Activated CD8-positive, alpha-beta memory T cell treated with anti-CD3 and anti-CD28 coated beads, Interleukin-2, amount 50 U/mL, for 24 hours (primary cell): ENCODE measurements around the gene SAMD1.

Experiments
- DNase-seq: peaks from one replicate; pipeline ENCODE4 v3.0.0-alpha.2; 2020; ENCODE audit errors: extremely low read depth

SAMD1 gene

GRCh38 chr19:14113762-14114414 lies 23.3 kb upstream of the SAMD1 start:
- DNase-seq: no peak

GRCh38 chr19:14112809-14113385 lies 22.3 kb upstream of the SAMD1 start:
- no peak for DNase-seq

- DNase-seq: no peak
Measured at GRCh38 chr19:14112051-14112808, 21.7 kb upstream of the SAMD1 start.

GRCh38 chr19:14111486-14111885 lies 20.9 kb upstream of the SAMD1 start:
- DNase-seq: no peak

GRCh38 chr19:14110650-14111049 lies 20.1 kb upstream of the SAMD1 start:
- no peak for DNase-seq

- DNase-seq: no peak
Measured at GRCh38 chr19:14107581-14108461, 17.3 kb upstream of the SAMD1 start.

GRCh38 chr19:14106840-14107239 lies 16.3 kb upstream of the SAMD1 start:
- no peak for DNase-seq

- DNase-seq: no peak
Measured at GRCh38 chr19:14105680-14106079, 15.1 kb upstream of the SAMD1 start.

- DNase-seq: no peak
Measured at GRCh38 chr19:14103310-14103709, 12.8 kb upstream of the SAMD1 start.

- DNase-seq: no peak
Measured at GRCh38 chr19:14102756-14103155, 12.2 kb upstream of the SAMD1 start.

GRCh38 chr19:14102102-14102696 lies 11.6 kb upstream of the SAMD1 start:
- no peak for DNase-seq

GRCh38 chr19:14101003-14101545 lies 10.5 kb upstream of the SAMD1 start:
- DNase-seq: no peak

GRCh38 chr19:14097532-14098151 lies 7.1 kb upstream of the SAMD1 start:
- DNase-seq: no peak

GRCh38 chr19:14096272-14096992 lies 5.9 kb upstream of the SAMD1 start:
- DNase-seq: no peak

GRCh38 chr19:14094854-14095253 lies 4.3 kb upstream of the SAMD1 start:
- DNase-seq: no peak

GRCh38 chr19:14093117-14093823 lies 2.7 kb upstream of the SAMD1 start:
- DNase-seq: no peak

- DNase-seq: no peak
Measured at GRCh38 chr19:14091813-14092462, 1.4 kb upstream of the SAMD1 start.

GRCh38 chr19:14091081-14091812 lies 696 bp upstream of the SAMD1 start:
- peak; percentile 30 for DNase-seq
